H1 (cell line): Measurements from ENCODE around the gene ONECUT2. TPM values are rescaled to one million over a fixed set of nuclear protein-coding genes. Genes with fewer than 3 reads are reported as not detected.

ENCODE experiments used
- CTCF ChIA-PET: fragments of 300-600 bp; sonication (Branson Sonifier 250); formaldehyde crosslinking; loops from one replicate; lab custom pipeline; 2021; ENCODE audit not compliant: partially characterized antibody; lab: Charles Lee
- POLR2A ChIA-PET: fragments of 300-600 bp; sonication (Branson Sonifier 250); formaldehyde crosslinking; loops from one replicate; lab custom pipeline; 2021; ENCODE audit warnings: inconsistent platforms; ENCODE audit not compliant: partially characterized antibody; lab: Charles Lee
- DNase-seq, 2 experiments: peaks; one replicate each; pipeline versions ENCODE4 v3.0.0 to v3.0.0-alpha.2; 2010 to 2022; ENCODE audit warnings: low spot score in 2 of 2, low read depth in 1 of 2, mixed read lengths in 1 of 2
- FAIRE-seq: peaks from 2 replicates; lab custom pipeline; 2011; peaks lifted over from hg19 to GRCh38; lab: Jason Lieb, UNC
- H2AFZ ChIP-seq: 2 replicates; pipeline ENCODE4 v1.8.1; 2012; ENCODE audit warnings: low read length, inconsistent platforms
- H2AK5ac ChIP-seq: 2 replicates; pipeline ENCODE4 v1.6.1; 2013; ENCODE audit warnings: low read depth, low read length
- H2BK120ac ChIP-seq: replicated peaks from 2 replicates; pipeline ENCODE3; 2013; ENCODE audit warnings: low read depth, low read length, inconsistent platforms
- H2BK12ac ChIP-seq: 2 replicates; pipeline ENCODE4 v1.6.1; 2013; ENCODE audit warnings: low read depth, low read length
- H2BK15ac ChIP-seq: 2 replicates; pipeline ENCODE4 v1.6.1; 2013; ENCODE audit warnings: low read length
- H2BK20ac ChIP-seq: 2 replicates; pipeline ENCODE4 v1.6.1; 2013; ENCODE audit warnings: low read length
- H2BK5ac ChIP-seq: 2 replicates; pipeline ENCODE4 v1.6.1; 2013; ENCODE audit warnings: low read depth, low read length
- H3K14ac ChIP-seq: 2 replicates; pipeline ENCODE4 v1.6.1; 2013; ENCODE audit warnings: inconsistent platforms; ENCODE audit not compliant: insufficient read length
- H3K18ac ChIP-seq: 2 replicates; pipeline ENCODE4 v1.6.1; 2013; ENCODE audit warnings: low read length; ENCODE audit errors: extremely low read depth
- H3K23ac ChIP-seq: 2 replicates; pipeline ENCODE4 v1.6.1; 2013; ENCODE audit warnings: inconsistent platforms; ENCODE audit not compliant: insufficient read length
- H3K23me2 ChIP-seq: 2 replicates; pipeline ENCODE4 v1.6.1; 2013; ENCODE audit warnings: low read depth, low read length
- H3K27ac ChIP-seq: 2 replicates; pipeline ENCODE4 v1.6.1; 2011; ENCODE audit warnings: low read depth, low read length, inconsistent platforms
- H3K27me3 ChIP-seq, 4 experiments: replicated peaks in 1 of 4; 1 replicate in 1 of 4; 2 replicates in 3 of 4; pipeline versions ENCODE4 v1.6.1 to v1.8.1; 2011 to 2013; ENCODE audit warnings: low read length in 3 of 4, mild to moderate bottlenecking in 3 of 4, inconsistent platforms in 2 of 4, mixed read lengths in 2 of 4, moderate library complexity in 1 of 4; ENCODE audit not compliant: control insufficient read depth in 3 of 4, insufficient read depth in 3 of 4; ENCODE audit errors: extremely low read depth in 1 of 4
- H3K36me3 ChIP-seq, 4 experiments: 2 replicates each; pipeline versions ENCODE4 v1.6.1 to v1.8.1; 2011 to 2013; ENCODE audit warnings: mild to moderate bottlenecking in 4 of 4, low read length in 3 of 4, moderate library complexity in 2 of 4, control low read depth in 1 of 4, inconsistent platforms in 1 of 4; ENCODE audit not compliant: insufficient read depth in 4 of 4, control insufficient read depth in 2 of 4
- H3K4ac ChIP-seq: replicated peaks from 2 replicates; pipeline ENCODE3; 2013; ENCODE audit warnings: low read length, low read depth, mixed read lengths, inconsistent platforms; ENCODE audit not compliant: insufficient read length
- H3K4me1 ChIP-seq, 4 experiments: replicated peaks in 1 of 4; 1 replicate in 1 of 4; 2 replicates in 3 of 4; pipeline versions ENCODE4 v1.6.1 to v1.8.1; 2011 to 2013; ENCODE audit warnings: low read length in 3 of 4, inconsistent platforms in 2 of 4, mixed read lengths in 1 of 4; ENCODE audit not compliant: insufficient read depth in 4 of 4, control insufficient read depth in 3 of 4
- H3K4me2 ChIP-seq, 2 experiments: 2 replicates each; pipeline versions ENCODE4 v1.6.1 to v1.8.1; 2011 to 2013; ENCODE audit warnings: low read depth in 2 of 2, low read length in 2 of 2, control low read depth in 1 of 2, inconsistent platforms in 1 of 2, mild to moderate bottlenecking in 1 of 2; ENCODE audit not compliant: insufficient read depth in 1 of 2
- H3K4me3 ChIP-seq, 4 experiments: fragments of 200-600, 300-600 bp in 1 of 4; sonication (generic), shearing (Covaris generic), sonication (Bioruptor Twin) in 1 of 4; 2 replicates each; pipeline versions ENCODE4 v1.5.1 to v1.8.1; 2011 to 2016; ENCODE audit warnings: low read length in 4 of 4, low read depth in 3 of 4, control low read depth in 2 of 4, inconsistent platforms in 2 of 4, mild to moderate bottlenecking in 2 of 4, mixed read lengths in 1 of 4, moderate library complexity in 1 of 4; ENCODE audit not compliant: insufficient read depth in 2 of 4; ENCODE audit errors: extremely low read depth in 1 of 4
- H3K56ac ChIP-seq: replicated peaks from 2 replicates; pipeline ENCODE3; 2013; ENCODE audit warnings: low read depth, mild to moderate bottlenecking, mixed read lengths, low read length, inconsistent platforms; ENCODE audit not compliant: insufficient read length
- H3K79me1 ChIP-seq: 2 replicates; pipeline ENCODE4 v1.6.1; 2013; ENCODE audit warnings: low read depth, low read length, control low read depth
- H3K79me2 ChIP-seq, 2 experiments: 2 replicates each; pipeline versions ENCODE4 v1.6.1 to v1.8.1; 2012 to 2013; ENCODE audit warnings: low read length in 2 of 2, mild to moderate bottlenecking in 2 of 2, inconsistent platforms in 1 of 2; ENCODE audit not compliant: insufficient read depth in 2 of 2, control insufficient read depth in 1 of 2
- H3K9ac ChIP-seq, 4 experiments: replicated peaks in 1 of 4; 1 replicate in 1 of 4; 2 replicates in 3 of 4; pipeline versions ENCODE4 v1.6.1 to v1.8.1; 2011 to 2013; ENCODE audit warnings: low read depth in 3 of 4, low read length in 3 of 4, control low read depth in 2 of 4, mild to moderate bottlenecking in 2 of 4, moderate library complexity in 2 of 4, inconsistent platforms in 1 of 4; ENCODE audit errors: extremely low read depth in 1 of 4
- H3K9me3 ChIP-seq, 2 experiments: 2 replicates each; pipeline versions ENCODE4 v1.6.1 to v1.8.1; 2012 to 2013; ENCODE audit warnings: mild to moderate bottlenecking in 2 of 2, moderate library complexity in 2 of 2, control low read depth in 1 of 2, inconsistent platforms in 1 of 2, low read depth in 1 of 2, low read length in 1 of 2, mixed read lengths in 1 of 2; ENCODE audit not compliant: insufficient read depth in 2 of 2
- H4K20me1 ChIP-seq, 2 experiments: replicated peaks in 1 of 2; 2 replicates each; pipeline versions ENCODE3 to v1.8.1; 2011 to 2013; ENCODE audit warnings: inconsistent platforms in 2 of 2, low read length in 2 of 2, mild to moderate bottlenecking in 1 of 2; ENCODE audit not compliant: insufficient read depth in 2 of 2, control insufficient read depth in 1 of 2
- H4K5ac ChIP-seq: 2 replicates; pipeline ENCODE4 v1.6.1; 2013; ENCODE audit warnings: low read length, low read depth, mixed read lengths, inconsistent platforms; ENCODE audit not compliant: insufficient read length
- H4K8ac ChIP-seq: 2 replicates; pipeline ENCODE4 v1.8.0; 2013; ENCODE audit warnings: mild to moderate bottlenecking, moderate library complexity, low read length, inconsistent platforms; ENCODE audit not compliant: insufficient read depth; ENCODE audit errors: extremely low read depth
- H4K91ac ChIP-seq: replicated peaks from 2 replicates; pipeline ENCODE3; 2013; ENCODE audit warnings: low read length, mixed read lengths, inconsistent platforms; ENCODE audit not compliant: insufficient read length
- CHD1 ChIP-seq: IDR thresholded peaks from 2 replicates; pipeline ENCODE4 v1.6.1; 2012; ENCODE audit warnings: low read depth, low read length, improper control_type of control experiment
- EP300 ChIP-seq, 2 experiments: IDR thresholded peaks; 1 replicate in 1 of 2; 2 replicates in 1 of 2; pipeline ENCODE4 v1.6.1; 2011 to 2012; ENCODE audit warnings: low read depth in 2 of 2, low read length in 2 of 2, mild to moderate bottlenecking in 2 of 2, borderline replicate concordance in 1 of 2, inconsistent platforms in 1 of 2, moderate library complexity in 1 of 2
- KDM4A ChIP-seq: IDR thresholded peaks from one replicate; pipeline ENCODE4 v1.7.1; 2012; ENCODE audit warnings: low read depth, mild to moderate bottlenecking, moderate library complexity, low read length, inconsistent platforms; ENCODE audit not compliant: severe bottlenecking
- KDM5A ChIP-seq: fragments of 200-600 bp; IDR thresholded peaks from 2 replicates; pipeline ENCODE4 v1.7.1; 2012; ENCODE audit warnings: mild to moderate bottlenecking, low read length, inconsistent platforms, mixed read lengths
- POLR2A ChIP-seq, 2 experiments: IDR thresholded peaks; 1 replicate in 1 of 2; 2 replicates in 1 of 2; pipeline ENCODE4 v1.6.1; 2011; ENCODE audit warnings: low read depth in 2 of 2, low read length in 2 of 2, mild to moderate bottlenecking in 2 of 2; ENCODE audit errors: control extremely low read depth in 1 of 2
- POLR2AphosphoS5 ChIP-seq: IDR thresholded peaks from 2 replicates; pipeline ENCODE4 v1.6.1; 2011; ENCODE audit warnings: low read depth, low read length
- SAP30 ChIP-seq: fragments of 300-600 bp; sonication (generic); IDR thresholded peaks from 2 replicates; pipeline ENCODE4 v1.7.1; 2012; ENCODE audit warnings: low read length, moderate library complexity, mild to moderate bottlenecking, inconsistent platforms; ENCODE audit not compliant: insufficient read depth, insufficient replicate concordance
- SIN3A ChIP-seq, 2 experiments: IDR thresholded peaks in 1 of 2; conservative IDR thresholded peaks in 1 of 2; 2 replicates each; pipeline ENCODE4 v1.6.1; 2011 to 2012; ENCODE audit warnings: low read length in 2 of 2, improper control_type of control experiment in 1 of 2, low read depth in 1 of 2, mild to moderate bottlenecking in 1 of 2
- WGBS, 2 experiments: shearing (Covaris generic) in 1 of 2; methylation state at CpG; one replicate each; pipeline versions ENCODE4 v1.1.6 to v1.1.7; 2013 to 2015; ENCODE audit warnings: low lambda C conversion rate in 2 of 2, mixed read lengths in 2 of 2, inconsistent platforms in 1 of 2, low coverage in 1 of 2, missing lambda C conversion rate in 1 of 2; ENCODE audit not compliant: insufficient replicate concordance in 2 of 2, insufficient coverage in 1 of 2, insufficient read length in 1 of 2; ENCODE audit errors: extremely low coverage in 1 of 2, missing lambda C conversion rate in 1 of 2; 5-methylcytosine and 5-hydroxymethylcytosine counted together
- polyA plus RNA-seq, 7 experiments: library from polyadenylated mRNA; depleted of rRNA in 3 of 7; stranded (reverse) in 5 of 7; unstranded in 2 of 7; fragments of >200 nt in 5 of 7; fragments of 200-250 nt in 2 of 7; gene quantifications; 1 replicate in 5 of 7; 2 replicates in 1 of 7; 4 replicates in 1 of 7; pipeline versions ENCODE4 v1.2.1 to v1.2.3, GENCODE V29; 2011 to 2013; ENCODE audit warnings: missing spikeins in 2 of 7, mixed read lengths in 2 of 7
- total RNA-seq: library from RNA; stranded (reverse); fragmentation: NEBNext Ultra II Directional; extraction: Animal tissue kit (Norgen Biotek cat#: 25700); gene quantifications from 2 replicates; pipeline ENCODE4 v1.2.1, GENCODE V29; 2021

Gene ONECUT2
- total and polyA plus RNA-seq, 2 of the 8 experiments (the other 6 are each of a cell fraction or from before 2014, with no cell fraction given) = 0.38 to 1.9 TPM

DNA sequence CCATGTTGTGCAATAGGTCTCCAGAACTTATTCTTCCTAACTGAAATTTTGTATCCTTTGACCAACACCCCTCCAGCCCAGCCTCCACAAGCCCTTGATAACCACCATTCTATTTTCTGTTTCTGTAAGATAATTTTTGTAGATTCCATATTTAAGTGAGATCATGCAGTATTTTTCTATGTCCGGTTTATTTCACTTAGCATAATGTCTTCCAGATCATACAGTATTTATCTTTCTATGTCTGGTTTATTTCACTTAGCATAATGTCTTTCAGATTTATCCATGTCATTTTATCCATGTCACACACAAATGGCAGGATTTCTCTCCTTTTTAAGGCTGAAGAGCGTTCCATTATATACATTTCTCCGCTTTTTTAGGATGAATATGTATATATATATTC is 24.4 kb upstream of the ONECUT2 start:
- Histone ChIP-seq H3K79me2 (no peaks in the 10 kb centered on the region), H4K20me1 (no peaks in the 10 kb centered on the region), H3K4ac (no peak overlapping the region), H3K56ac (no peak overlapping the region), H2BK15ac (no peak overlapping the region), H3K18ac (no peak overlapping the region), H3K4me2 (no peak overlapping the region), H4K5ac (no peak overlapping the region), H3K36me3 (no peaks in the 10 kb centered on the region), H3K23ac (no peak overlapping the region), H2BK5ac (no peak overlapping the region), H3K23me2 (no peaks in the 10 kb centered on the region), H3K79me1 (no peaks in the 10 kb centered on the region), H3K9ac (no peak overlapping the region), H2BK120ac (no peak overlapping the region), H2AFZ (no peak overlapping the region), H4K91ac (no peak overlapping the region), H3K4me1 (no peaks in the 10 kb centered on the region), H3K9me3 (no peaks in the 10 kb centered on the region), H3K27ac (no peak overlapping the region), H3K27me3 (no peaks in the 10 kb centered on the region)
- CTCF ChIA-PET = no interaction called here
- WGBS, 2 experiments = 63% methylated on average over 3 of the region's 3 CpGs; no CpG with 5 or more reads in 1 of the 2 experiments
- POLR2A ChIA-PET = no interaction called here
- FAIRE-seq = no peak
- TF ChIP-seq CHD1 (no peak), KDM5A (no peak), POLR2A (IDR thresholded peaks at IDR 0.05; ENCODE audit: control extremely low read depth in 1 of 2, low read depth in 2 of 2, low read length in 2 of 2) (no peak), KDM4A (no peak), POLR2AphosphoS5 (no peak), EP300 (IDR thresholded peaks at IDR 0.05; ENCODE audit: borderline replicate concordance in 1 of 2, low read depth in 2 of 2, low read length in 2 of 2) (no peak), SAP30 (no peak), SIN3A (conservative IDR thresholded peaks at IDR 0.05 in 1 of 2, IDR thresholded peaks at IDR 0.05 in 1 of 2; ENCODE audit: low read depth in 1 of 2, low read length in 2 of 2) (no peak)
- TF ChIP-seq, all 59 proteins: peak for 0
- Histone ChIP-seq H4K8ac (no peak overlapping the region), H3K4me3 (no peak overlapping the region), H2BK20ac (no peak overlapping the region), H3K14ac (no peak overlapping the region), H2AK5ac (no peak overlapping the region), H2BK12ac (no peak overlapping the region)
- no peak for DNase-seq
